Spleen (tissue), 11 donors: Measurements from ENCODE around the gene RIPK4. TPM values are rescaled to one million over a fixed set of nuclear protein-coding genes. Genes with fewer than 3 reads are reported as not detected.

ENCODE experiments used
- DNase-seq: peaks from one replicate; pipeline ENCODE4 v3.0.0-alpha.2; 2020
- H3K27ac ChIP-seq, 8 donors: fragments of 200-600 bp; sonication (generic) in 7 of 8; 1 replicate in 4 of 8; 2 replicates in 4 of 8; pipeline versions ENCODE4 v1.5.0 to v1.8.0; 2016 to 2021; ENCODE audit warnings: inconsistent platforms in 4 of 8, mild to moderate bottlenecking in 4 of 8, moderate library complexity in 1 of 8
- H3K27me3 ChIP-seq, 7 donors: fragments of 200-600 bp; sonication (generic) in 6 of 7; replicated peaks in 1 of 7; 1 replicate in 4 of 7; 2 replicates in 3 of 7; pipeline versions ENCODE4 v1.5.0 to v1.8.0; 2016 to 2021; ENCODE audit warnings: inconsistent platforms in 3 of 7, mild to moderate bottlenecking in 1 of 7
- H3K36me3 ChIP-seq, 6 donors: fragments of 200-600 bp; sonication (generic) in 5 of 6; 1 replicate in 4 of 6; 2 replicates in 2 of 6; pipeline versions ENCODE4 v1.5.0 to v1.8.0; 2016 to 2021; ENCODE audit warnings: inconsistent platforms in 2 of 6
- H3K4me1 ChIP-seq, 6 donors: fragments of 200-600 bp; sonication (generic) in 5 of 6; 1 replicate in 3 of 6; 2 replicates in 3 of 6; pipeline versions ENCODE4 v1.5.0 to v1.8.0; 2016 to 2021; ENCODE audit warnings: inconsistent platforms in 3 of 6
- H3K4me3 ChIP-seq, 8 donors: fragments of 200-600 bp; sonication (generic) in 7 of 8; 1 replicate in 4 of 8; 2 replicates in 4 of 8; pipeline versions ENCODE4 v1.5.0 to v1.8.0; 2016 to 2021; ENCODE audit warnings: inconsistent platforms in 4 of 8, mild to moderate bottlenecking in 4 of 8, moderate library complexity in 2 of 8
- H3K9me3 ChIP-seq, 8 donors: fragments of 200-600 bp; sonication (generic) in 7 of 8; 1 replicate in 4 of 8; 2 replicates in 4 of 8; pipeline versions ENCODE4 v1.5.0 to v1.8.0; 2016 to 2021; ENCODE audit warnings: inconsistent platforms in 4 of 8
- POLR2A ChIP-seq, 3 donors: fragments of 450-650 bp; IDR thresholded peaks; one replicate each; pipeline ENCODE4 v1.5.1; 2017; ENCODE audit warnings: antibody characterized with exemption in 3 of 3, mild to moderate bottlenecking in 1 of 3
- POLR2AphosphoS5 ChIP-seq, 3 donors: sonication (generic); formaldehyde crosslinking; IDR thresholded peaks; one replicate each; pipeline ENCODE4 v1.5.1; 2017; ENCODE audit warnings: antibody characterized with exemption in 3 of 3
- WGBS, 5 donors: extraction: QIAGEN DNeasy Blood & Tissue Kit in 3 of 5; methylation state at CpG; one replicate each; pipeline versions ENCODE4 v1.1.5 to v1.1.7; 2013 to 2018; 5-methylcytosine and 5-hydroxymethylcytosine counted together
- intact Hi-C: fragments of 100-400 bp; cut with DNase I; formaldehyde crosslinking; loops from one replicate; pipeline ENCODE4 v1.15.0; 2023; ENCODE audit warnings: low total_unique reads
- polyA plus RNA-seq, 3 donors: library from polyadenylated mRNA; stranded (reverse); fragments of 200-250 nt; gene quantifications; one replicate each; pipeline ENCODE4 v1.2.1, GENCODE V29; 2013
- total RNA-seq, 7 donors: library from RNA; depleted of rRNA in 3 of 7; stranded (reverse); fragments of >200 nt in 3 of 7; fragmentation: NEBNext Ultra II Directional in 4 of 7; extraction: Animal tissue kit (Norgen Biotek cat#: 25700) in 4 of 7; gene quantifications; one replicate each; pipeline versions ENCODE4 v1.1.0 to v1.2.1, GENCODE V29; 2016 to 2021
- TF ChIP-seq, protein P1 (sequence below), 11 experiments: fragments of 200-600 bp in 7 of 11; fragments of 450-650 bp in 4 of 11; sonication (generic) in 4 of 11; IDR thresholded peaks in 8 of 11; conservative IDR thresholded peaks in 3 of 11; 1 replicate in 7 of 11; 2 replicates in 4 of 11; pipeline versions ENCODE4 v1.4.0 to v1.8.0; 2016 to 2021; ENCODE audit warnings: antibody characterized with exemption in 11 of 11, inconsistent platforms in 4 of 11, mild to moderate bottlenecking in 1 of 11
- donor health status: healthy with polysubstance abuse.
- donor health status: DM: no; HTN: no; CAD: no; lungs with moderate emphysema.
- donor health status: DM: no; HTN: no; CAD: no.
- donor health status: Bipolar disorder and iron deficiency.
- donor health status: healthy.
- donor health status: DM: no; HTN: no; CAD: no.
- donor health status: DM: yes; HTN: yes; CAD: no.

The RIPK4 gene
- total and polyA plus RNA-seq, 10 donors = 0.02 to 0.06 (median 0.06) TPM; not detected in 7

DNA sequence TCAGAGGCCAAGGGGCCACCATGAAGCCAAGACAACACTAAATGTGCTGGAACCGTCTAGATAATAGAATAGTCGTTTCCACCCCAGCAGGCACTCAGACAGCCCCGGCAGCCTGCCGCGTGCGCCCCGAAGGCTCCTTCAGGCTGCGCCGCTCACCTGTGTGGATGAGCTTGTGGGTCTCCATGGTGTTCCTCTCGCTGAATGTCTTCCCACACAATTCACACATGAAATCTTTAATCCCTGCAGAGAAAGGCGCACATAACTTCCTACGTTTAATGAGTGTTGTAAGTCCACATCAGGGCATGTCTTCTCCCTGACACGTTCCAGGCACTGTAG, 43.7 kb upstream of the RIPK4 start:
- Histone ChIP-seq H3K36me3 (peaks cover 0 to 78% (median 52%) of the 10 kb centered on the region in 6 donors), H3K9me3 (no peaks in the 10 kb centered on the region), H3K27ac (no peak overlapping the region), H3K27me3 (no peaks in the 10 kb centered on the region), H3K4me1 (no peaks in the 10 kb centered on the region), H3K4me3 (no peak overlapping the region)
- no peak for DNase-seq
- intact Hi-C loops = no loop called here
- 92 to 97% (median 96%) methylated on average over 12 to 13 of the region's 13 CpGs for WGBS, 5 donors
- no peak for TF ChIP-seq POLR2A (IDR thresholded peaks at IDR 0.05)
- no peak for TF ChIP-seq POLR2AphosphoS5 (IDR thresholded peaks at IDR 0.05)
- TF ChIP-seq, protein P1, sequence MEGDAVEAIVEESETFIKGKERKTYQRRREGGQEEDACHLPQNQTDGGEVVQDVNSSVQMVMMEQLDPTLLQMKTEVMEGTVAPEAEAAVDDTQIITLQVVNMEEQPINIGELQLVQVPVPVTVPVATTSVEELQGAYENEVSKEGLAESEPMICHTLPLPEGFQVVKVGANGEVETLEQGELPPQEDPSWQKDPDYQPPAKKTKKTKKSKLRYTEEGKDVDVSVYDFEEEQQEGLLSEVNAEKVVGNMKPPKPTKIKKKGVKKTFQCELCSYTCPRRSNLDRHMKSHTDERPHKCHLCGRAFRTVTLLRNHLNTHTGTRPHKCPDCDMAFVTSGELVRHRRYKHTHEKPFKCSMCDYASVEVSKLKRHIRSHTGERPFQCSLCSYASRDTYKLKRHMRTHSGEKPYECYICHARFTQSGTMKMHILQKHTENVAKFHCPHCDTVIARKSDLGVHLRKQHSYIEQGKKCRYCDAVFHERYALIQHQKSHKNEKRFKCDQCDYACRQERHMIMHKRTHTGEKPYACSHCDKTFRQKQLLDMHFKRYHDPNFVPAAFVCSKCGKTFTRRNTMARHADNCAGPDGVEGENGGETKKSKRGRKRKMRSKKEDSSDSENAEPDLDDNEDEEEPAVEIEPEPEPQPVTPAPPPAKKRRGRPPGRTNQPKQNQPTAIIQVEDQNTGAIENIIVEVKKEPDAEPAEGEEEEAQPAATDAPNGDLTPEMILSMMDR (IDR thresholded peaks at IDR 0.05 in 8 of 11, conservative IDR thresholded peaks at IDR 0.05 in 3 of 11) = no peak

DNA sequence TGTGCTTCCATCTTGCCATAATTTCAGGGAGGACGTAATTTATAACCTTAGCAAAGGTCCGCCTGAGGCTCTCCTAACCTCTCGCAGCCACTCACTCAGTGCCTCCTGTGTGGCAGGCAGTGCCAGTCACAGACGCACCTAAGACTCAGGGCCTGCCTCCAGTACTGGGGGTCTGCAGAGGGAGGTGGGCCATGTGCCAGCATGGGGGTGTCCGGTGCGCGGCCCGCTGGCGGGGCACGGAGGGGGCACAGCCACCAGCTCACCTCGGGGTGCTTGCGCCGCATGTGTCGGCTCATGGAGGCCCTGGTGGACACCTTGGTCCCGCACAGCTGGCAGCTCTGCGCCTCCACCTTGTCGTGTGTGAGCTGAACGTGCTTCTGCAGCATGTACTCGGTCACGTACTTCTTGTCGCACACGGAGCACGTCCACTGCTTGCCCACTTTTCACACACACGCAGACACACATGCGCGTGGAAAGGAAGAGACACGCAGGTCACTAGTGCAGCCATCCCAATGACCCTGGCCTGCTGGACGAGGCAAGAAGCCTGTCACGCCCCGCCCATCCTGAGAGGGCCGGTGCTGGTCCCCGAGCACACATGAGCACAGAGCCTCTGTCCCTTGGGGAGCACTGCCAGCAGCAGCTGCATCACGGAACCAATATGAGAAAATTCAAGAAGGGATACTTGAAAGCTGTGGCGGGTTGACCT, 43.2 kb upstream of the RIPK4 start:
- TF ChIP-seq, protein P1 (IDR thresholded peaks at IDR 0.05 in 8 of 11, conservative IDR thresholded peaks at IDR 0.05 in 3 of 11) = no peak
- no peak for TF ChIP-seq POLR2A (IDR thresholded peaks at IDR 0.05)
- TF ChIP-seq POLR2AphosphoS5 (IDR thresholded peaks at IDR 0.05) = no peak
- Histone ChIP-seq H3K27ac (no peak overlapping the region), H3K4me3 (no peak overlapping the region), H3K9me3 (no peaks in the 10 kb centered on the region), H3K27me3 (no peaks in the 10 kb centered on the region), H3K36me3 (peaks cover 0 to 73% (median 47%) of the 10 kb centered on the region in 6 donors), H3K4me1 (no peaks in the 10 kb centered on the region)
- intact Hi-C loops = no loop called here
- WGBS, 5 donors = 94 to 96% (median 94%) methylated on average over 27 to 34 of the region's 34 CpGs
- no peak for DNase-seq

DNA sequence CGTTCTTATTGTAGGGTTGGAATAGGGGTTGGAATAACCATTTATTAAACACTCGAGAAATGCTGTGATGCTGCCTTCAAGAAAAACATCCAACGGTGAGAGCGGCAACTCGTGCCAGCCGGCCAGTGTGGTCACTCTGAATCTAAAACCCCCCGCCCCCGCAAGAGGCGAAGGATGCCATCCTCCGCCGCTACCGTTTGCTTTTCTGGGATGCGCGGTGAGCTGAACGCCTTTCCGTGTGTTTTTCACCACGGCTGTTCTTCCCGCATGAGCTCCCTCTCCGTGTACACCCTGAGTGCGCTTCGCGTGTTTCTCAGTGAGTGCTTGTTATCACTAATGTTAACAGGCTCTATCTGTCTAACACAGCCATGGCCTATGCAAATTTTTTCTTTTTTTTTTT, 42.0 kb upstream of the RIPK4 start:
- Histone ChIP-seq H3K27ac (no peak overlapping the region), H3K4me1 (no peaks in the 10 kb centered on the region), H3K36me3 (peaks cover 0 to 76% (median 50%) of the 10 kb centered on the region in 6 donors), H3K9me3 (no peaks in the 10 kb centered on the region), H3K4me3 (no peak overlapping the region), H3K27me3 (no peaks in the 10 kb centered on the region)
- no peak for TF ChIP-seq POLR2AphosphoS5 (IDR thresholded peaks at IDR 0.05)
- no peak for TF ChIP-seq POLR2A (IDR thresholded peaks at IDR 0.05)
- TF ChIP-seq, protein P1 (IDR thresholded peaks at IDR 0.05 in 8 of 11, conservative IDR thresholded peaks at IDR 0.05 in 3 of 11) = no peak
- 94 to 98% (median 97%) methylated on average over 22 of the region's 22 CpGs for WGBS, 5 donors
- no peak for DNase-seq
- intact Hi-C loops = no loop called here

DNA sequence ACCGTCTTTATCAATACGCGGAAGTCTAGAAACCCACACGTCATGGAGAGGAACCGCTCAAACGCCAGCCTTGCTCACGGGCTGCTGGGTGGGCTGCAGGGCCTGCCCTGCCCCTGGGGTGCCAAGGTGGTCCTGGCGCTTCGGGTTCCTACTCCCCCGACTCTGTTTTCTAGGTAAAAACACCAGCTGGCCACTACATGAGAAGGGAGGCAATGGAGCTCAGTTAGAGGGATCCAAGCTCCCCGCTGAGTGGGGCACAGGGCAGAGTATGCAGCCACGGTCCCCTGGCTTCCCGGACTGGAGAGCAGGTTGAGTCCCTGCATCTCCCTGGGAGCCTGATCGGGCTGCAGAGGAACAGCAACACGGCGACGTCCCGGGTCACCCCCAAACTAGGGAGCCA, 41.2 kb upstream of the RIPK4 start:
- no peak overlapping the region for H3K27ac ChIP-seq
- no peaks in the 10 kb centered on the region for H3K9me3 ChIP-seq
- peaks cover 0 to 77% (median 49%) of the 10 kb centered on the region in 6 donors for H3K36me3 ChIP-seq
- no peak for DNase-seq
- intact Hi-C loops = no loop called here
- no peak overlapping the region for H3K4me3 ChIP-seq
- H3K27me3 ChIP-seq = no peaks in the 10 kb centered on the region
- 90 to 97% (median 96%) methylated on average over 17 to 18 of the region's 18 CpGs for WGBS, 5 donors
- peaks cover 0 to 4% (median 0%) of the 10 kb centered on the region in 6 donors for H3K4me1 ChIP-seq
- TF ChIP-seq, protein P1 (IDR thresholded peaks at IDR 0.05 in 8 of 11, conservative IDR thresholded peaks at IDR 0.05 in 3 of 11) = no peak
- TF ChIP-seq POLR2AphosphoS5 (IDR thresholded peaks at IDR 0.05) (no peak), POLR2A (IDR thresholded peaks at IDR 0.05) (no peak)
